Peyer's patch (tissue), 4 donors: ENCODE results near the gene MYH10. TPM values are rescaled to one million over a fixed set of nuclear protein-coding genes. Genes with fewer than 3 reads are reported as not detected.

Source experiments
- DNase-seq, 3 donors: peaks; one replicate each; pipeline ENCODE4 v3.0.0-alpha.2; 2017 to 2019
- H3K27ac ChIP-seq, 4 donors: fragments of 200-600 bp; sonication (generic); one replicate each; pipeline ENCODE4 v1.5.1; 2016 to 2019
- H3K27me3 ChIP-seq, 2 donors: fragments of 200-600 bp; sonication (generic); one replicate each; pipeline ENCODE4 v1.5.1; 2019
- H3K36me3 ChIP-seq, 3 donors: fragments of 200-600 bp; sonication (generic); one replicate each; pipeline ENCODE4 v1.5.1; 2016 to 2019
- H3K4me1 ChIP-seq, 4 donors: fragments of 200-600 bp; sonication (generic); one replicate each; pipeline ENCODE4 v1.5.1; 2016 to 2019
- H3K4me3 ChIP-seq, 4 donors: fragments of 200-600 bp; sonication (generic); 1 replicate in 3 of 4; 2 replicates in 1 of 4; pipeline ENCODE4 v1.5.1; 2016 to 2019; ENCODE audit warnings: mild to moderate bottlenecking in 1 of 4
- H3K9me3 ChIP-seq, 4 donors: fragments of 200-600 bp; sonication (generic); one replicate each; pipeline ENCODE4 v1.5.1; 2016 to 2019; ENCODE audit warnings: mild to moderate bottlenecking in 1 of 4
- CTCF ChIP-seq, 6 experiments: fragments of 450-650 bp in 4 of 6; fragments of 200-600 bp in 2 of 6; sonication (generic) in 1 of 6; IDR thresholded peaks; one replicate each; pipeline ENCODE4 v1.5.1; 2017 to 2019; ENCODE audit warnings: antibody characterized with exemption in 6 of 6, mild to moderate bottlenecking in 3 of 6, moderate library complexity in 1 of 6
- POLR2A ChIP-seq, 2 donors: fragments of 450-650 bp; IDR thresholded peaks; one replicate each; pipeline ENCODE4 v1.5.1; 2017; ENCODE audit warnings: antibody characterized with exemption in 2 of 2, mild to moderate bottlenecking in 2 of 2, moderate library complexity in 2 of 2
- total RNA-seq, 4 donors: library from RNA; depleted of rRNA; stranded (reverse); fragments of >200 nt; gene quantifications; one replicate each; pipeline ENCODE4 v1.1.0, GENCODE V29; 2016

MYH10 gene
- total RNA-seq, 4 donors from 2014 or later, result 1.2 to 10.7 (median 3.6) TPM

- no peaks in the 10 kb centered on the region for H3K36me3 ChIP-seq
Observed at GRCh38 chr17:8563024-8563776, 67.3 kb downstream of the MYH10 start.

GRCh38 chr17:8558144-8558543 is 72.4 kb downstream of the MYH10 start:
- H3K9me3 ChIP-seq, result no peaks in the 10 kb centered on the region
- no peaks in the 10 kb centered on the region for H3K4me1 ChIP-seq
- H3K4me3 ChIP-seq, result no peak overlapping the region
- TF ChIP-seq POLR2A (IDR thresholded peaks at IDR 0.05), result no peak
- no peak for TF ChIP-seq CTCF (IDR thresholded peaks at IDR 0.05)
- no peak for DNase-seq
- H3K27ac ChIP-seq, result no peak overlapping the region
- H3K27me3 ChIP-seq, result no peaks in the 10 kb centered on the region
- no peaks in the 10 kb centered on the region for H3K36me3 ChIP-seq

More at GRCh38 chr17:8563024-8563776, 67.3 kb downstream of the MYH10 start:
- H3K4me3 ChIP-seq, result no peak overlapping the region
- no peak overlapping the region for H3K27ac ChIP-seq
- DNase-seq, result no peak
- no peaks in the 10 kb centered on the region for H3K27me3 ChIP-seq
- no peaks in the 10 kb centered on the region for H3K9me3 ChIP-seq
- no peaks in the 10 kb centered on the region for H3K4me1 ChIP-seq
- TF ChIP-seq POLR2A (IDR thresholded peaks at IDR 0.05) (no peak), CTCF (IDR thresholded peaks at IDR 0.05) (no peak)

GRCh38 chr17:8557176-8557806 is 73.2 kb downstream of the MYH10 start:
- H3K36me3 ChIP-seq, result no peaks in the 10 kb centered on the region
- TF ChIP-seq CTCF (IDR thresholded peaks at IDR 0.05) (no peak), POLR2A (IDR thresholded peaks at IDR 0.05) (no peak)
- no peak for DNase-seq
- H3K4me3 ChIP-seq, result no peak overlapping the region
- no peak overlapping the region for H3K27ac ChIP-seq
- no peaks in the 10 kb centered on the region for H3K9me3 ChIP-seq
- no peaks in the 10 kb centered on the region for H3K4me1 ChIP-seq
- H3K27me3 ChIP-seq, result no peaks in the 10 kb centered on the region

GRCh38 chr17:8556074-8556473 is 74.5 kb downstream of the MYH10 start:
- H3K36me3 ChIP-seq, result no peaks in the 10 kb centered on the region

GRCh38 chr17:8555062-8555461 is 75.5 kb downstream of the MYH10 start:
- Histone ChIP-seq H3K4me3 (no peak overlapping the region), H3K27me3 (no peaks in the 10 kb centered on the region), H3K36me3 (no peaks in the 10 kb centered on the region), H3K4me1 (no peaks in the 10 kb centered on the region), H3K9me3 (no peaks in the 10 kb centered on the region), H3K27ac (no peak overlapping the region)
- TF ChIP-seq CTCF (IDR thresholded peaks at IDR 0.05), result no peak
- TF ChIP-seq POLR2A (IDR thresholded peaks at IDR 0.05), result no peak
- no peak for DNase-seq

More at GRCh38 chr17:8556074-8556473, 74.5 kb downstream of the MYH10 start:
- no peaks in the 10 kb centered on the region for H3K27me3 ChIP-seq
- no peak for DNase-seq
- no peak for TF ChIP-seq CTCF (IDR thresholded peaks at IDR 0.05)
- TF ChIP-seq POLR2A (IDR thresholded peaks at IDR 0.05), result no peak
- no peak overlapping the region for H3K4me3 ChIP-seq
- H3K4me1 ChIP-seq, result no peaks in the 10 kb centered on the region
- H3K9me3 ChIP-seq, result no peaks in the 10 kb centered on the region
- no peak overlapping the region for H3K27ac ChIP-seq
